Activated B cell treated with CpG ODN at 0.5 μM for 24 hours (primary cell): ENCODE results near the gene SF3A1. TPM values are rescaled to one million over a fixed set of nuclear protein-coding genes. Genes with fewer than 3 reads are reported as not detected.

Experiments
- ATAC-seq: fragments of 200-7000 bp; cut with Tn5 transposase; one replicate; pipeline ENCODE4 v1.10.0; 2021; ENCODE audit warnings: low read depth, mild to moderate bottlenecking, moderate library complexity
- CTCF ChIA-PET: fragments of 350-600 bp; sonication (Branson Sonifier 250); formaldehyde crosslinking; loops from one replicate; lab custom pipeline; 2021; ENCODE audit warnings: antibody characterized with exemption; lab: Charles Lee
- POLR2A ChIA-PET: fragments of 350-600 bp; sonication (Branson Sonifier 250); formaldehyde crosslinking; loops from one replicate; lab custom pipeline; 2021; ENCODE audit warnings: antibody characterized with exemption; lab: Charles Lee
- DNase-seq: peaks from one replicate; pipeline ENCODE4 v3.0.0; 2022
- H3K27ac Mint-ChIP-seq: one replicate; pipeline ENCODE4 v1.8.0; 2020; ENCODE audit warnings: mixed read lengths
- H3K27me3 Mint-ChIP-seq: one replicate; pipeline ENCODE4 v1.8.0; 2021; ENCODE audit warnings: mixed read lengths
- H3K36me3 Mint-ChIP-seq: one replicate; pipeline ENCODE4 v1.8.0; 2021; ENCODE audit warnings: low read depth, mixed read lengths
- H3K4me1 Mint-ChIP-seq: one replicate; pipeline ENCODE4 v1.8.0; 2021; ENCODE audit warnings: mixed read lengths
- H3K4me3 Mint-ChIP-seq: one replicate; pipeline ENCODE4 v1.8.0; 2020; ENCODE audit warnings: mild to moderate bottlenecking, mixed read lengths
- H3K9me3 Mint-ChIP-seq: one replicate; pipeline ENCODE4 v1.8.0; 2020; ENCODE audit warnings: mixed read lengths
- intact Hi-C: fragments of 100-400 bp; cut with micrococcal nuclease; formaldehyde crosslinking; loops from one replicate; pipeline ENCODE4 v1.15.1; 2024
- total RNA-seq: library from RNA; stranded (reverse); gene quantifications from 2 replicates; pipeline ENCODE4 v1.2.3, GENCODE V29; 2022
- TF ChIP-seq, protein P1 (sequence below): fragments of 200-600 bp; IDR thresholded peaks from one replicate; pipeline ENCODE4 v1.8.0; 2022; ENCODE audit warnings: antibody characterized with exemption, mild to moderate bottlenecking

The SF3A1 gene
- total RNA-seq, 1 donor from 2014 or later: 263 TPM

DNA sequence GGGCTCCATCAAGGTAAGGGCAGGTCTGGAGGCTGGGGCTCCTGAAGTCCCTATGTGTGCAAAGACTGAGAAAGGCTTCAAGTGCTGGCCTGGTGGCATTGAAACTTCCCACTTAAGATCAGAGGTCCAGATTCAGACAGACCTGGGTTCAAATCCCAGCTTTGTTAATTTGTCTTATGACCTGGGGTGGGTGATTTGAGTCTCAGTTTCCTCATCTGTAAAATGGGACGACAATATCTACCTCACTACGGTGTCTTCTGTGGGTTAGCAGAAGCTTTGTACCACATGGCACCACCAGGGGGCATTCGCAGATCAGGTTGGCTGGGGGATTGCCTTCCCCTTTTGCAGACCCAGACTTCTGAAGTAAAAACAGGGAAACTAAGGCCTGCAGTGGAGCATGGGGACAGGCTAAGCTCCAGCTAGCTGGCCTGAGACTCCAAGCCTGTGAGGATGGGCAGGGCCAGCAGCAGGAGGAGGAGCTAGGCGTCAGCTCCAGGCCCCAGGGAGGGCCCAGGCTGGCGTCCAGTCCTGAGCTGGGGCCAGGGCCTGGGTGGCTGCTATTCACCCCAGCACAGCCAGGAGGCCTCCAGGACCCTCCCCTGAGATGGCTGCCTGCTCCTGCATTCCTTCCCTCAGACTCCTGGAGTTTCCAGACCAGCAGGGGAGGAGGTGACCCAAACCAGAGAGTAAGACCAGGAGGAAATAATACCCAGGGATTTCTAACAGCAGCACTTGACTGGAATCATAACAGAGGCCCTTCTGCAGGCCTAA lies 68.9 kb downstream of the SF3A1 start:
- intact Hi-C loops: loop anchor here (1.0 to 2.0 kb wide), 7 partner anchors 25 to 305 kb away; partner anchors contain the start of gene RNF215
- TF ChIP-seq, protein P1, sequence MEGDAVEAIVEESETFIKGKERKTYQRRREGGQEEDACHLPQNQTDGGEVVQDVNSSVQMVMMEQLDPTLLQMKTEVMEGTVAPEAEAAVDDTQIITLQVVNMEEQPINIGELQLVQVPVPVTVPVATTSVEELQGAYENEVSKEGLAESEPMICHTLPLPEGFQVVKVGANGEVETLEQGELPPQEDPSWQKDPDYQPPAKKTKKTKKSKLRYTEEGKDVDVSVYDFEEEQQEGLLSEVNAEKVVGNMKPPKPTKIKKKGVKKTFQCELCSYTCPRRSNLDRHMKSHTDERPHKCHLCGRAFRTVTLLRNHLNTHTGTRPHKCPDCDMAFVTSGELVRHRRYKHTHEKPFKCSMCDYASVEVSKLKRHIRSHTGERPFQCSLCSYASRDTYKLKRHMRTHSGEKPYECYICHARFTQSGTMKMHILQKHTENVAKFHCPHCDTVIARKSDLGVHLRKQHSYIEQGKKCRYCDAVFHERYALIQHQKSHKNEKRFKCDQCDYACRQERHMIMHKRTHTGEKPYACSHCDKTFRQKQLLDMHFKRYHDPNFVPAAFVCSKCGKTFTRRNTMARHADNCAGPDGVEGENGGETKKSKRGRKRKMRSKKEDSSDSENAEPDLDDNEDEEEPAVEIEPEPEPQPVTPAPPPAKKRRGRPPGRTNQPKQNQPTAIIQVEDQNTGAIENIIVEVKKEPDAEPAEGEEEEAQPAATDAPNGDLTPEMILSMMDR: peak; percentile 52
- Mint-ChIP-seq H3K27ac (peak overlapping the region; percentile 76), H3K4me3 (peak overlapping the region; percentile 88), H3K27me3 (no peaks in the 10 kb centered on the region), H3K9me3 (no peaks in the 10 kb centered on the region), H3K4me1 (peaks cover 38% of the 10 kb centered on the region), H3K36me3 (peaks cover 12% of the 10 kb centered on the region)
- ATAC-seq (peak; percentile 43), DNase-seq (peak; percentile 77)
- POLR2A ChIA-PET: interaction anchor here (0.5 to 7.6 kb wide), 14 partner anchors 18 to 1603 kb away, joined by 3 to 131 read pairs (median 6); partner anchors contain the start of genes CCDC157, OSM, RNF215 and SF3A1
- CTCF ChIA-PET: interaction anchor here (0.7 to 7.8 kb wide), 41 partner anchors 8 to 196 kb away, joined by 3 to 275 read pairs (median 8); partner anchors contain the start of genes CCDC157, MTFP1, OSM and RNF215

DNA sequence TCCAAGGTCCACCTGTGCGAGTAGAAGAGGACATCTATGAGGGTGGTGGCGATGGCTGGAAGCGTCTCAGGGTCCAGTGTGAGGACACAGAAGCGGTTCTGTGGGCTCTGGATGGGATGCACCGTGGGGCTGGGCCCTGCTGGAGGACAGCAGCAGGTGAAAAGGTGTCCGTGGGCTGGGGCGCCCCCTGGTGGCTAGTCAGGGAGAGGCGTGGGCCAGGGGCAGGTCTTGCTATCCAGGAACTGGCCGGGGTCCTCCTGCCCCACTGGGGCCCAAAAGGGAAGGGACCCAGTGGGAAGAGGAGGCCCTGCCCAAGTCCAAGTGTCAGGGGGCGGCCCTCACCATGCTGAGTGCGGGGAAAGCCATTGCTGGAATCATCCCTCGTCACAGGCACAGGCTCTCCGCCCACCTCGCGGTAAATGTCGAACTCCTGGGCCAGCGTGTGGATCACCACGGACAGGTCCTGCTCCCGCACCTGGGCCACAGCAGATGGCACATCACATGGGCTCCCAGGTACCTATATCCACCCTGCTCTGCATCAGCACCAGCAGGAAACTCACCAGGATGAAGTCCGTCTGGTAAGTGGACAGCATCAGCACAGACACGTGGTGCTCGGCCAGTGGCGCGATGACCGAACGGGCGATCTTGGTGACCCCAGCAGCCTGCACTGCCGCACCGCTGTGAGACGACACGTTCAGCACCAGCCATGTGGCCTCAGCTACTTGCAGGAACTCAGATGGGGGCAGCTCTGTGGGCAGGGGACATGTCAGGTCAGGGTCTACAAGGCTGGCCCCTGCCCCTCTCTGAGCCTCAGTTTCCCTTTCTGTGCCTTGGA lies 69.7 kb downstream of the SF3A1 start:
- Mint-ChIP-seq H3K36me3 (peaks cover 8% of the 10 kb centered on the region), H3K4me3 (no peak overlapping the region), H3K27ac (no peak overlapping the region), H3K4me1 (peaks cover 38% of the 10 kb centered on the region), H3K9me3 (no peaks in the 10 kb centered on the region), H3K27me3 (no peaks in the 10 kb centered on the region)
- TF ChIP-seq, protein P1: peak; percentile 68
- DNase-seq (peak; percentile 81), ATAC-seq (no peak)
- ChIA-PET POLR2A (interaction anchor here (0.9 to 7.6 kb wide), 11 partner anchors 18 to 137 kb away, joined by 3 to 131 read pairs (median 9); partner anchors contain the start of genes CCDC157, RNF215, SF3A1 and TBC1D10A), CTCF (interaction anchor here (0.7 to 7.8 kb wide), 39 partner anchors 10 to 197 kb away, joined by 3 to 275 read pairs (median 8); partner anchors contain the start of genes CCDC157, MTFP1, OSM and RNF215)
- intact Hi-C loops: loop anchor here (1.0 kb wide), 5 partner anchors 24 to 179 kb away; partner anchors contain the start of gene RNF215

DNA sequence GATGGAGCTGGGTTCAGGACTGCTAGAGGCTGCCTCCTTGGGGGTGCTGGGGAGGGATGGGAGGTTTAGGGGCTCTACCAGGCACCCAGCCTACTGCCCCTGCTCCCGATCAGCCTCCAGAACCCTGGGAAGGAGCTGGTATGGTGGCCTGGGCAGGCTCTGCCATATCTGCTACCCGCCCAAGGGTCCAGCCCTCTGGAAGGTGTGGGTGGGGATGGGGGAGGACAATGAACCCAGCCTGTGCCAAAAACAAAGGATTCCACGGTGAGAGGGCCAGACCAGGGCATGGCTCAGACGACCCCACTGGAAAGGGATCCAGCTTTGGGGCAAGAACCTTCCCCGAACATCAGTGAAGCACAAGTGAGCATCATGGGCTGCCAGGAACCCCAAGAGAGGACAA lies 70.4 kb downstream of the SF3A1 start:
- TF ChIP-seq, protein P1: no peak
- H3K4me3 Mint-ChIP-seq: no peak overlapping the region

DNA sequence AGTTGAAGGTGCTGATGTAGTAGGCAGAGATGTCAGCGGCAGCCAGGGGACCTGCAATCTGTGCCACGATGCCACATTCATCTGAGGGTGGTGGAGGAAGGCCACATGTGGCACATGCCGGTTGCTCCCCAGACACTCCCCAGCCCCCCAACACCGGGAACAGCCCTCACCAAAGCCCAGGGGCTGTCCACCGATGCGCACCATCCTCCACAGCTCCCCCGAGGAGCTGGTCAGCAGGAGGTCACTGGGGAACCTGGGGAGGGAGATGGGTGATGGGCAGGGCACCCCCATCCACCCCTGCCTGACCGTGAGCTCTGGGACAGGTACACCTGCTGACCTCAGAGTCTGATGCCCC lies 70.9 kb downstream of the SF3A1 start:
- H3K9me3 Mint-ChIP-seq: no peaks in the 10 kb centered on the region
- no peak overlapping the region for H3K27ac Mint-ChIP-seq
- peaks cover 5% of the 10 kb centered on the region for H3K36me3 Mint-ChIP-seq
- ATAC-seq (no peak), DNase-seq (no peak)
- intact Hi-C loops: no loop called here
- ChIA-PET CTCF (interaction anchor here (1.1 to 7.8 kb wide), 5 partner anchors 18 to 179 kb away, joined by 6 to 275 read pairs (median 27); partner anchors contain the start of gene RNF215), POLR2A (interaction anchor here (1.0 kb wide), 1 partner anchor 138 kb away, joined by 3 read pairs; no protein-coding TSS in a partner anchor)
- no peak overlapping the region for H3K4me3 Mint-ChIP-seq
- TF ChIP-seq, protein P1: no peak
- H3K4me1 Mint-ChIP-seq: peaks cover 31% of the 10 kb centered on the region
- H3K27me3 Mint-ChIP-seq: no peaks in the 10 kb centered on the region

More for the DNA sequence above, 70.4 kb downstream of the SF3A1 start:
- Mint-ChIP-seq H3K27me3 (no peaks in the 10 kb centered on the region), H3K9me3 (no peaks in the 10 kb centered on the region), H3K36me3 (peaks cover 5% of the 10 kb centered on the region), H3K4me1 (peaks cover 33% of the 10 kb centered on the region), H3K27ac (no peak overlapping the region)
- intact Hi-C loops: no loop called here
- ATAC-seq: no peak
- no peak for DNase-seq
- ChIA-PET POLR2A (interaction anchor here (1.0 kb wide), 1 partner anchor 137 kb away, joined by 3 read pairs; no protein-coding TSS in a partner anchor), CTCF (interaction anchor here (1.1 to 7.8 kb wide), 5 partner anchors 17 to 179 kb away, joined by 6 to 275 read pairs (median 27); partner anchors contain the start of gene RNF215)
